Hematopoietic multipotent progenitor cell treated with erythropoietin and hydrocortisone succinate and interleukin-3 and kit ligand, for 6 days (in vitro differentiated cells): ENCODE results near the gene TOX2.

ENCODE experiments used
- DNase-seq: peaks from one replicate; pipeline ENCODE4 v3.0.0-alpha.2; 2015

The TOX2 gene

GRCh38 chr20:44113618-44114376 is 199.1 kb downstream of the TOX2 start:
- DNase-seq = no peak

- DNase-seq = no peak
Measured at GRCh38 chr20:44115181-44115580, 200.5 kb downstream of the TOX2 start.

- no peak for DNase-seq
Measured at GRCh38 chr20:44115762-44116644, 201.4 kb downstream of the TOX2 start.

- no peak for DNase-seq
Measured at GRCh38 chr20:44117296-44118184, 202.9 kb downstream of the TOX2 start.

GRCh38 chr20:44118185-44119033 is 203.8 kb downstream of the TOX2 start:
- DNase-seq = no peak
